Activated CD4-positive, alpha-beta T cell treated with anti-CD3 and anti-CD28 coated beads, Interleukin-2, Interleukin-4, amounts not matched to agents 100 ng/mL and 50 ng/mL, durations not matched to agents 16 hours and 8 hours (primary cell): ENCODE measurements around the gene THSD4.
A peak's percentile ranks its signal among the peaks of the same experiment; 100 is the strongest.

ENCODE experiments used
- DNase-seq: peaks from one replicate; pipeline ENCODE4 v3.0.0-alpha.2; 2020; ENCODE audit warnings: low spot score

Gene THSD4

DNA sequence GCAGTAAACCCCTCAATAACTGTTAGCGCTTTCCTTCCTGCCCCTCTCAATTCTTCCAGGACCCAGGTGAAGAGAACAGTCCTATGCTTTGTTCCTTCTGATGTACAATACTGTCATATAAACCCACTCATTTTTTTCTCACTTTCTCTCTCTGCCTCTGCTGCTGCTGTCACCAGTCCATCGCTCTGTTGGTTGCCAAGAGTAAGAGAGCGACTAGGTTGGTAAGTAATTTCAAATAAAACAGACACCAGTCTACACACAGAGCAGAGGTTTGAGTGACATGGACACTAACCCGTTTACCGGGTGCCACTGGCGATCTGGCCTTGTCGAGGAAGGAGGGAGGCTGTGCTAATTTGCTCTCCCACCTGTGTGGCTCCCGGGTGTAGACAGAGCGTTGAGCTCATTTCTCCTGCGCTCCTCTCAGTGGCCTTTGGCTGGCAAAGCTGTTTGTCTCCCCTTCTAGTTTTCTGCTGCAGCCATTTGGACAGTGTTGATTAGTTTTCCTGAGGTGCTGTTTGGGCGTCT is 215.4 kb downstream of the THSD4 start:
- DNase-seq, result no peak

DNA sequence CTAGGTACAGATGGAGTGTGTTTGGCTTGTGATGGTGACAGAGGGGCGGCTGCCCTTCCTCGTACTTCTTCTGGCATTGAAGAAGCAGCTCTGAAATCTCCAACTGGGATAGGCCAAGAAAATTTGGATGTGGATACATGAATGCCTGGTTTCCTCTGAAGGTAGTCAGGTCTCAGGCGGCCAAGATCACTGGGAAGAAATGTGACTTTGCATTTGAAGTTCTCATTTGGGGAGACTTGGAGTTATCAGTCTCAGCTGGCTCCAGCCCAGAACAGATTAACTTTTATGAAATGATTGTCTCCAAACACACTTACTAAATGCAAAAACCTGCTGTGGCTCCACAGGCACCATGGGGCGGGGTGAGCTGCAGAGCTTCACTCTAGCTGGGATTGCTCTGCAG is 215.9 kb downstream of the THSD4 start:
- DNase-seq, result no peak

DNA sequence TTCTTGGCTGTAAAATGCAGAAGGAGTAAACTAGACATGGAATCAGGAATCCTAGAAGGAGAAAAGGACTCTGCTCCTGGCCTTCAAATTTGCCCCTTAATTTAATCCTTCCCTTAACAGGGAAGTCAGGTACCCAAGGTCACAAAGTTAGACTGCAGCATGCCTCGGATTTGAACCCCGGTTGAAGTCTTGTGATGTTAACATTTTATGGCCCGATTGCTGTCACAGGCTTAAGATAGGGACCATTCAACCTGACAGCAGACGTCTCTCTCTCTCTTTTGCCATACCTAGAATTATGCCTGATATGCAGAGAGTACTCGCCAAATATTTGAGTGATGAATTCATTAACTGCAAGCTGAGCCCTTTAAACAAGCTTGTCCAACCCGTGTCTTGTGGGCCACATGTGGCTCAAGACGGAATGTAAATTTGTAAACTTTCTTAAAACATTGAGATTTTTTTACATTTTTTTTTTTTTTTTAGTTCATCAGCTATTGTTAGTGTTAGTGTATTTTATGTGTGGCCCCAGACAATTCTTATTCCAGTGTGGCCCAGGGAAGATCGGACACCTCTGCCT is 217.2 kb downstream of the THSD4 start:
- DNase-seq, result no peak

DNA sequence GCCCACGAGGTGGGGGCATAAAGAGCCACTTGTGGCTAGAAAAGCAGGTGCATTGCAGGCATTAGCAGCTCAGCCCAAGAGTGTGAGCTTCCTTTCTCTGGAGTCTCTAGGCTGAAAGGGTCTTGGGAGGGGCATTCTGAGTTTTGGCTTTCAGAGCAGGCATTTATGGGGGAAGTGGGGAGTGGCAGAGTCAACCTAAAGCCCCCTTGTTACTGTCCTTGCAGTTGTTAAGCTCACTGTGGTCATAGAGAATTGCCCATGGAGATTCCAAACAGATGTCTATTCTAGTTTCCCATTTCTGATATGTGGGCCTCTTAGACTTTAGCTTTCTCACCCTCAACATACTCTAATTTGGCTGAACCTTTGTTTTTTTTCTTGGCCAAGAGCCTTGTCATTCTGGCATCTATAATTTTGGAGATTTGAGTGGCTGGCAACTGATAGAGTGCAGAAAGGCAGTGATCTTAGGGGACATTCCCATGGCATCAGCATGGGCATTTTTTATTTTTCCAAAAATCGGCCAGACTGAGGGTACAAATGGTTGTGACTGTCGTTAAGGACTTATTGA is 217.9 kb downstream of the THSD4 start:
- no peak for DNase-seq

- peak; percentile 42 for DNase-seq
These were observed 218.6 kb downstream of the THSD4 start for GRCh38 chr15:71333839-71334238.

DNA sequence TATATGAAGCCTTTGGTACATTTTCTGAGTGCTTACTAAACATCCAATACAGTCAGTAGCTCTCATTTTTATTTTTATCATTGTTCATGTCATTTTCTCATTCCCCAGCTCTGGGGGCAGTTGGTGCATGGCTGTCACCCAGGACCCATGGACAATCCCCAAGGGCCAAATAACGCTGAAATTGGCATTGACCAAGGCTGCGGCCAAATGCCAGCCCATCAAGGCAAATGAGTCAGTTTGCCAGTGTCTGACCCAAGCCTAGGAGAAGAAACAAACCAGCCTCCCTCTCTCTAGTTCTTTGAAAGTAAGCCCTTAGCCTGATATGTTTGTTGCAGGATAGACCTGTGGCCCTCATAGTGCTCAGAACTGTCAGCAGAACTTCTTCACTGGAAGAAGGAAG is 219.2 kb downstream of the THSD4 start:
- no peak for DNase-seq

DNA sequence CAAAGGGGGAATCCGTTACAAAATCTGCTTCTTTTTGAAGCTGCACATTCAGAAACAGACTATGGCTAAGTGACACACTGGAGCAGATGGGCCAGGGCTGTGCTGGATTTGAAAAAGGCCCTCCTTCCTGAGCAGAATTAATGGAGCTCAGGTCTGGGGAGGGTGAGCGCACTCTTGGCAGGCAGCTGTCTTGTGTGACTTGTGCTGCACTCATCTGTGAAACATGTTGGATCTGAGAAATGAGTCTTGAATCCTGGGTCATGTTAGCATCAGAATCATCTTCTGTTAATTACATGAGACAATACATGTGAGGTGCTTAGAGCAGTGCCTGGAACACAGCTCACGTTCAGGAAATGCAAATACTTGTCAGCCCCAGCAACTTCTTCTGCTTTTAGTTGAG is 219.6 kb downstream of the THSD4 start:
- no peak for DNase-seq

GRCh38 chr15:71335591-71335990 is 220.3 kb downstream of the THSD4 start:
- no peak for DNase-seq

- DNase-seq, result no peak
These were observed 221.4 kb downstream of the THSD4 start for GRCh38 chr15:71336671-71337070.

GRCh38 chr15:71337197-71337845 is 222.1 kb downstream of the THSD4 start:
- no peak for DNase-seq

- DNase-seq, result no peak
These were observed 223.0 kb downstream of the THSD4 start for GRCh38 chr15:71338265-71338664.

DNA sequence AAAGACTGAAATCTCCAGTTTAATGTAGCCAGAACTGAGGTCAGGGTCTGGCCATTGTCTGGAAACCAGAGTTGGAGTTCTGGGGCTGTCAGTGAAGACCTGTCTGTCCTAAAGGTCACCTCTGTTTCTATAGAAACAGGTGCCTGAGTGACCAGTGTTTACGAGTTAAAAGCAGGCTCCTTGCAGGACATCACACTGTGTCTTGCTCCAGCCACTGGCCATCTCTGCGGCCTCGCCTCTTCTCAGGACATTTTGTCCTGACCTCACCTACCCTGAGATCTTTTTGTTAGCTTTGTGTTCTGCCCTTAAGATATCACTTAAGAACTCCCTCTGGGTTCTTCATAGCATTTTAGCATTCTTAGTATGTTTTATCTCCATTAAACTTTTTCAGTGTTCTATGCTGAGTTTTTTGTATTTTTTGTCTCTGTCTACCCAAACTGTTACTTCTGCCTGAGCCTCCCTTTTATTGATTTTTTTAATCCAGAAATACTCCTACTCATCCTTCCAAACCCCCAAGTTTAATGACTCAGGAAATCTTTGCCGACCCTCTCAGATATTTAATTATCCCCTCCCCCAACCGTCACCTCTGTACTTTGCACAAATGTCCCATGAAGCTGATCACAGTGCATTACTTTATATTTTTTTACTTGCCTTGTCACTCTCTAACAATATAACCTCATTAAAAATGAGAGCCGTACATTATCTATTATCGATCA is 223.7 kb downstream of the THSD4 start:
- DNase-seq, result no peak

DNA sequence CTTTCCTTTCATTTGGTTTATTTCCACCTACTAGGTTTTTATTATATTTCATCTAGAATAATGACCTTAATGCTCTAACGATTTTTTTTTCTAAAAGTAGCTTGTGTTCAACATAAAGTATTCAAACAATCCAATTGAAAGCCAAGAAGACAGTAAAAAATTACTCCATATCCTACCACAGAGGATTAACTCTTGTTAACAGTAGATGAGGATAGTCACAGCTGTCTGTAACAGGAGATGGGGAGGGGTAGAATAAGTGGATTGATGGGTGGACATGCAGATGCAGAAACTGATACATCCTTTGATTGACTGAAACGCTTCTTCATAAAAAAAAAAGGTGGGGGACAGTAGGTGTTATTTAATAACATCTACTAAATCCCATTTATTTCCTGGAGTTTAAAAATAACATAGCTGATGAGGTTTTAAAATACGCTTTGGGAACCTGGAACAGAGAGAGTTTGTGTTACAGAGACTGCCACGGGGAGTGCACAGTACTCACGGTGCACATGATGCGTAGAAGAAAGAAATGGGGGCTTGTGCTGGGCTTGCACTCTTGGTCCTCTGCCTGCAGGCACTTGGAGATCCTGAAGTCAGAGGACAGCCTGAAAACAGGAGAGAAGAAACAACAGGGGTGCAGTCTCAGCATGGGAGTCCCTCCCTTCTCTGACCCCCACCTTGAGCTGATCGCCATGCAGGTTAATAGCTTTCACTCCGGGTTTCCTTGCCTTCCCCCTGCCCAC is 226.7 kb downstream of the THSD4 start:
- DNase-seq, result no peak

GRCh38 chr15:71342658-71343057 is 227.4 kb downstream of the THSD4 start:
- no peak for DNase-seq

DNA sequence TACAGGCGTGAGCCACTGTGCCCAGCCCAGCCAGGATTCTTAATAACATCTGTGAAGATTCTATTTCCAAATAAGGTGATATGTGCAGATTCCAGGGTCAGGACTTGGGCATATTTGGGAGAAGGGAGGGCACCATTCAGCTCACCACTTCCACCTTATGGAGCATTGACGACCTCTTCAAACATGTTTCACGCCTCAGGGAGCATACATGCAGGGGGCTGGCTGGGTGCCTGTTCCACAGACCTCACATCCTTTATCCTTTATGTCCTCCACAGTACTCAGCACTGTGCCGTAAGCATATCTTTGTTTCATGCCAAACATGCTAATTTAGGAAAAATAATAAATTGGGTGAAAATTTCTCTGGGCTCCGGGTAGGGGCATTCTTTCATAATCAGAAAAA is 229.0 kb downstream of the THSD4 start:
- no peak for DNase-seq

- DNase-seq, result no peak
These were observed 229.9 kb downstream of the THSD4 start for GRCh38 chr15:71345186-71345585.

GRCh38 chr15:71346464-71346863 is 231.2 kb downstream of the THSD4 start:
- DNase-seq, result no peak

GRCh38 chr15:71348597-71348996 is 233.3 kb downstream of the THSD4 start:
- no peak for DNase-seq

- DNase-seq, result no peak
These were observed 234.1 kb downstream of the THSD4 start for GRCh38 chr15:71349336-71349735.

GRCh38 chr15:71349736-71350526 is 234.7 kb downstream of the THSD4 start:
- no peak for DNase-seq

DNA sequence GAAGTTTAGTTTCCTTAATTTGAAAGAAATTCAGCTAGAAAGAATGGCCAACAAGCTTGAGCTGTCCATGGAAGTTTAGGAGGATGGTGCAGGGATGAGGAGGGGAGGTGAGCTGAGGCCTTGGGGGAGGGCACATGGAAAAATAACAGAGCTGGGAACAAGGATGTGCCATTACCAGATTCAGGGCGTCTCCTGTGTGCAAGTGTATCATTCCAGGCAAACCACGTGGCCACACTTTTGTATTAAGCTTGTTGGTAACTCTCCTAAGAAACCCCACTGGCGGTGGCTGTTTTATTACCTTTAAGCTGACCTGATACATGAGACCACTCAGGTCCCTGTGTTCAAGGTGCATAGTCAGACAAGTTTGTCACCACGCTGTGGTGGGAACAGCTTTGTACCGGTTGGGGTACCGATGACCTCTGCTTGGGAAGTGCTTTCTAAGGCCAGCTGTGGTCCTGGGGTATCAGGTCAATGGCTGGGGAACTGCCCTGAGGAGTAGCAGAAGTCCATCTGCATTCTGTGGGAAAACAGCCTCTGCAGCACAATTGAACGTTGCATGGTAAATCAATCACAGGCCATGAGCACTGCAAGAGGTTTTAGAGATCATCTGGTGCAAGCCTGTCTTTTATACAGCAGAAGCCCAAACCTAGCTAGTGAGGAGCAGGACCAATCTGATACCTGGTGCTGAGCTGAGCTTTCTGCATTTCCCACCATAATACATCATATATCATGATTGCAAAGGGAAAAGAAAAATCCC is 235.5 kb downstream of the THSD4 start:
- no peak for DNase-seq
